GM12874 (cell line): ENCODE results near the gene STAT6.

ENCODE experiments used
- CTCF ChIP-seq: IDR thresholded peaks from 2 replicates; pipeline ENCODE4 v1.5.1; 2011; ENCODE audit warnings: low read depth, mild to moderate bottlenecking, control low read depth, low read length, moderate library complexity; ENCODE audit not compliant: insufficient read depth

Gene STAT6

GRCh38 chr12:57063991-57064685, 47.0 kb downstream of the STAT6 start:
- no peak for TF ChIP-seq CTCF

GRCh38 chr12:57058454-57058853, 52.7 kb downstream of the STAT6 start:
- TF ChIP-seq CTCF = no peak

- no peak for TF ChIP-seq CTCF
Measured at GRCh38 chr12:57057067-57057751, 54.0 kb downstream of the STAT6 start.

GRCh38 chr12:57055824-57056223, 55.3 kb downstream of the STAT6 start:
- no peak for TF ChIP-seq CTCF

- TF ChIP-seq CTCF = no peak
Measured at GRCh38 chr12:57051011-57051410, 60.2 kb downstream of the STAT6 start.

GRCh38 chr12:57049890-57050289, 61.3 kb downstream of the STAT6 start, which contains the start of gene MYO1A:
Gene MYO1A (minus strand): TSS chr12:57050129. CDS start chr12:57048323, 1,806 bp downstream.
- TF ChIP-seq CTCF = no peak

- no peak for TF ChIP-seq CTCF
Measured at GRCh38 chr12:57049119-57049446, 62.1 kb downstream of the STAT6 start.
